ENCODE data around the gene KRT86. TPM values are rescaled to one million over a fixed set of nuclear protein-coding genes. Genes with fewer than 3 reads are reported as not detected.

Gene KRT86
- total RNA-seq (2014; rRNA removed; shearing (Covaris generic); ENCODE audit: low replicate concordance) = 8.7 and 14.5 TPM in 2 replicates

GRCh38 chr12:52274521-52275120 is at the start of gene KRT86:
Gene KRT86, plus strand, starts transcription at chr12:52274645. Its CDS starts 27,272 bp downstream, at chr12:52301917.
- DNase-seq (ENCODE audit: low read depth) = no peak
- in situ Hi-C loops (cut with HindIII; ENCODE audit: low pct_unique_long_range_greater_than_20kb, low sequenced_read_pairs) = no loop called here

GRCh38 chr12:52225752-52226151 is 48.7 kb upstream of the KRT86 start:
- no peak for DNase-seq (ENCODE audit: low read depth)
- in situ Hi-C loops (cut with HindIII; ENCODE audit: low pct_unique_long_range_greater_than_20kb, low sequenced_read_pairs) = no loop called here

GRCh38 chr12:52226446-52226845 is 48.0 kb upstream of the KRT86 start:
- in situ Hi-C loops (cut with HindIII; ENCODE audit: low pct_unique_long_range_greater_than_20kb, low sequenced_read_pairs) = no loop called here

GRCh38 chr12:52227606-52228166 is 46.8 kb upstream of the KRT86 start:
- in situ Hi-C loops (cut with HindIII; ENCODE audit: low pct_unique_long_range_greater_than_20kb, low sequenced_read_pairs) = no loop called here
- DNase-seq (ENCODE audit: low read depth) = no peak

More at GRCh38 chr12:52226446-52226845, 48.0 kb upstream of the KRT86 start:
- no peak for DNase-seq (ENCODE audit: low read depth)

- in situ Hi-C loops (cut with HindIII; ENCODE audit: low pct_unique_long_range_greater_than_20kb, low sequenced_read_pairs) = no loop called here
Observed at GRCh38 chr12:52228366-52228765, 46.1 kb upstream of the KRT86 start.

GRCh38 chr12:52228931-52229330 is 45.5 kb upstream of the KRT86 start:
- in situ Hi-C loops (cut with HindIII; ENCODE audit: low pct_unique_long_range_greater_than_20kb, low sequenced_read_pairs) = no loop called here
- no peak for DNase-seq (ENCODE audit: low read depth)

More at GRCh38 chr12:52228366-52228765, 46.1 kb upstream of the KRT86 start:
- DNase-seq (ENCODE audit: low read depth) = no peak

GRCh38 chr12:52229836-52230343 is 44.6 kb upstream of the KRT86 start:
- DNase-seq (ENCODE audit: low read depth) = no peak
- in situ Hi-C loops (cut with HindIII; ENCODE audit: low pct_unique_long_range_greater_than_20kb, low sequenced_read_pairs) = no loop called here

GRCh38 chr12:52230364-52231281 is 43.8 kb upstream of the KRT86 start:
- in situ Hi-C loops (cut with HindIII; ENCODE audit: low pct_unique_long_range_greater_than_20kb, low sequenced_read_pairs) = no loop called here
- peak; percentile 64 for DNase-seq (ENCODE audit: low read depth)

- no peak for DNase-seq (ENCODE audit: low read depth)
- in situ Hi-C loops (cut with HindIII; ENCODE audit: low pct_unique_long_range_greater_than_20kb, low sequenced_read_pairs) = no loop called here
Observed at GRCh38 chr12:52231305-52232202, 42.9 kb upstream of the KRT86 start.

- DNase-seq (ENCODE audit: low read depth) = no peak
- in situ Hi-C loops (cut with HindIII; ENCODE audit: low pct_unique_long_range_greater_than_20kb, low sequenced_read_pairs) = no loop called here
Observed at GRCh38 chr12:52232203-52232673, 42.2 kb upstream of the KRT86 start.

GRCh38 chr12:52232674-52233461 is 41.6 kb upstream of the KRT86 start, which contains the start of gene KRT7:
Gene KRT7, plus strand, starts transcription at chr12:52233243. Its CDS starts 54 bp downstream, at chr12:52233297.
- in situ Hi-C loops (cut with HindIII; ENCODE audit: low pct_unique_long_range_greater_than_20kb, low sequenced_read_pairs) = no loop called here
- no peak for DNase-seq (ENCODE audit: low read depth)

GRCh38 chr12:52233462-52234207 is 40.8 kb upstream of the KRT86 start:
- in situ Hi-C loops (cut with HindIII; ENCODE audit: low pct_unique_long_range_greater_than_20kb, low sequenced_read_pairs) = no loop called here

GRCh38 chr12:52234223-52234810 is 40.1 kb upstream of the KRT86 start:
- no peak for DNase-seq (ENCODE audit: low read depth)
- in situ Hi-C loops (cut with HindIII; ENCODE audit: low pct_unique_long_range_greater_than_20kb, low sequenced_read_pairs) = no loop called here

More at GRCh38 chr12:52233462-52234207, 40.8 kb upstream of the KRT86 start:
- DNase-seq (ENCODE audit: low read depth) = no peak

GRCh38 chr12:52235001-52235764 is 39.3 kb upstream of the KRT86 start:
- no peak for DNase-seq (ENCODE audit: low read depth)
- in situ Hi-C loops (cut with HindIII; ENCODE audit: low pct_unique_long_range_greater_than_20kb, low sequenced_read_pairs) = no loop called here

GRCh38 chr12:52235822-52236361 is 38.6 kb upstream of the KRT86 start:
- peak; percentile 31 for DNase-seq (ENCODE audit: low read depth)
- in situ Hi-C loops (cut with HindIII; ENCODE audit: low pct_unique_long_range_greater_than_20kb, low sequenced_read_pairs) = no loop called here

Measured in Caki2 (cell line).